MM.1S (cell line): ENCODE data around the gene IL23R.

Experiments
- DNase-seq: peaks from one replicate; pipeline ENCODE4 v3.0.0-alpha.2; 2015
- H2AFZ ChIP-seq: fragments of 300-600 bp; sonication (generic); 2 replicates; pipeline ENCODE4 v1.6.0; 2016; ENCODE audit warnings: antibody characterized with exemption, low read length
- H3F3A ChIP-seq: fragments of 300-600 bp; sonication (generic); 2 replicates; pipeline ENCODE4 v1.6.1; 2016; ENCODE audit warnings: mild to moderate bottlenecking, antibody characterized with exemption, low read length, moderate library complexity, mixed read lengths; ENCODE audit not compliant: insufficient read depth
- H3K27ac ChIP-seq: fragments of 300-600 bp; sonication (generic); 2 replicates; pipeline ENCODE4 v1.5.1; 2016; ENCODE audit warnings: mild to moderate bottlenecking, low read length
- H3K27me3 ChIP-seq: fragments of 300-600 bp; sonication (generic); replicated peaks from 2 replicates; pipeline ENCODE4 v1.6.0; 2016; ENCODE audit warnings: low read length; ENCODE audit not compliant: insufficient read depth
- H3K36me3 ChIP-seq: fragments of 300-600 bp; sonication (generic); replicated peaks from 2 replicates; pipeline ENCODE4 v1.6.1; 2016; ENCODE audit warnings: mild to moderate bottlenecking, low read length, mixed read lengths; ENCODE audit not compliant: insufficient read depth
- H3K4me1 ChIP-seq: fragments of 300-600 bp; sonication (generic); 2 replicates; pipeline ENCODE4 v1.6.1; 2016; ENCODE audit warnings: low read length, mixed read lengths
- H3K4me2 ChIP-seq: fragments of 300-600 bp; sonication (generic); 2 replicates; pipeline ENCODE4 v1.6.0; 2016; ENCODE audit warnings: low read depth, low read length
- H3K4me3 ChIP-seq: fragments of 300-600 bp; sonication (generic); 2 replicates; pipeline ENCODE4 v1.5.1; 2016; ENCODE audit warnings: low read length, mixed read lengths
- H3K79me2 ChIP-seq: fragments of 300-600 bp; sonication (generic); 2 replicates; pipeline ENCODE4 v1.6.1; 2016; ENCODE audit warnings: mixed run types, low read length, mixed read lengths
- H3K9ac ChIP-seq: fragments of 300-600 bp; sonication (generic); 2 replicates; pipeline ENCODE4 v1.6.1; 2016; ENCODE audit warnings: low read length, mixed read lengths
- H3K9me2 ChIP-seq: fragments of 300-600 bp; sonication (generic); replicated peaks from 2 replicates; pipeline ENCODE4 v1.6.1; 2016; ENCODE audit warnings: mild to moderate bottlenecking, low read length, mixed read lengths; ENCODE audit not compliant: insufficient read depth
- H3K9me3 ChIP-seq: fragments of 300-600 bp; sonication (generic); replicated peaks from 2 replicates; pipeline ENCODE4 v1.6.1; 2016; ENCODE audit warnings: mild to moderate bottlenecking, low read length, mixed read lengths; ENCODE audit not compliant: insufficient read depth
- H4K20me1 ChIP-seq: fragments of 300-600 bp; sonication (generic); 2 replicates; pipeline ENCODE4 v1.6.1; 2016; ENCODE audit warnings: mild to moderate bottlenecking, low read length, moderate library complexity, mixed read lengths; ENCODE audit not compliant: insufficient read depth
- EZH2 ChIP-seq: fragments of 300-600 bp; sonication (generic); optimal IDR thresholded peaks from 2 replicates; pipeline ENCODE3; 2017; ENCODE audit warnings: low read depth, mild to moderate bottlenecking, antibody characterized with exemption, low read length, mixed read lengths
- EZH2phosphoT487 ChIP-seq: fragments of 300-600 bp; sonication (generic); IDR thresholded peaks from 2 replicates; pipeline ENCODE4 v1.6.1; 2018; ENCODE audit warnings: antibody characterized with exemption, low read length
- TF ChIP-seq, protein P1 (sequence below): fragments of 300-600 bp; sonication (generic); IDR thresholded peaks from 2 replicates; pipeline ENCODE4 v1.5.1; 2016; ENCODE audit warnings: antibody characterized with exemption, low read length, mixed read lengths

IL23R gene

DNA sequence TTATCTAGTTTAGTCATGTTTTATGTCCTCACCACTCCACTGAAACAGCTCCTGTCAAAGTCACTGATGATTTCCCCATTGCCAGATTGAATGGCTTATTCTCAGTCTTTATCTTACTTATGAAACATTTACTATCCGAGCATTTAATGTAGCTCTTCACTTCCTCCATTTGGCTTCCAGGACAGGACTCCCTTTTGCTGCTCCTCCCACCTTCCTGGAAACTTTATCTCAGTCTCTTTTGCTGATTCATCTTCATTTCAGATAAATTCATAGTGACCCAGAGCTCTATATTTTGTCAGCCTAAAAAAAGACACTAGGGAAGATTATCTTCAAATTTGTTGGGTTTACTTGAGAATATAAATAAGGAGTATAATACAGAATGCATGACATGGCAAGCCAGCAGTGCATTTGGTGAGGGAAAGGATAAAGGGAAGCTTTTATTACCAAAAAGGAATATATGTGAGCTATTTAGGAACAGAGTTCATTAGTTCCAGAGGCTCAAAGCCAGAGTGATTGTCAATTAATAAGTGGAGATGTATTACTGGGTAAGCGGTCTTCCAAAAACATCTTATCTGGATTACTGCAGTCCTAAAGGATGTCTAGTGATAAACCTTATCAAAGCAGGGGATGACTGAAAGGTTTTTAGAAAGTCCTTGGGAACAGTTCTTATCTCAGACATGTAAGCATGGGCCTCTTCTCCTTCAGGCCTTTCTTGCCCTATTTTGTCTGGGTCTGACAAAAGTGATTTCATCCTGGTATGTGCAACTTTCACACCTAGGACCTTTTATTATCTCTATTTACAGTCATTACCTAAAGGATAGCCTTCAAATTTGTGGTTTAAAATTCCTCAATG, 25.6 kb downstream of the IL23R start:
- no peaks in the 10 kb centered on the region for H3F3A ChIP-seq
- no peaks in the 10 kb centered on the region for H3K9me3 ChIP-seq
- H3K27ac ChIP-seq, result no peak overlapping the region
- H2AFZ ChIP-seq, result no peak overlapping the region
- H3K9ac ChIP-seq, result no peak overlapping the region
- TF ChIP-seq EZH2 (no peak), EZH2phosphoT487 (no peak)
- TF ChIP-seq, protein P1, sequence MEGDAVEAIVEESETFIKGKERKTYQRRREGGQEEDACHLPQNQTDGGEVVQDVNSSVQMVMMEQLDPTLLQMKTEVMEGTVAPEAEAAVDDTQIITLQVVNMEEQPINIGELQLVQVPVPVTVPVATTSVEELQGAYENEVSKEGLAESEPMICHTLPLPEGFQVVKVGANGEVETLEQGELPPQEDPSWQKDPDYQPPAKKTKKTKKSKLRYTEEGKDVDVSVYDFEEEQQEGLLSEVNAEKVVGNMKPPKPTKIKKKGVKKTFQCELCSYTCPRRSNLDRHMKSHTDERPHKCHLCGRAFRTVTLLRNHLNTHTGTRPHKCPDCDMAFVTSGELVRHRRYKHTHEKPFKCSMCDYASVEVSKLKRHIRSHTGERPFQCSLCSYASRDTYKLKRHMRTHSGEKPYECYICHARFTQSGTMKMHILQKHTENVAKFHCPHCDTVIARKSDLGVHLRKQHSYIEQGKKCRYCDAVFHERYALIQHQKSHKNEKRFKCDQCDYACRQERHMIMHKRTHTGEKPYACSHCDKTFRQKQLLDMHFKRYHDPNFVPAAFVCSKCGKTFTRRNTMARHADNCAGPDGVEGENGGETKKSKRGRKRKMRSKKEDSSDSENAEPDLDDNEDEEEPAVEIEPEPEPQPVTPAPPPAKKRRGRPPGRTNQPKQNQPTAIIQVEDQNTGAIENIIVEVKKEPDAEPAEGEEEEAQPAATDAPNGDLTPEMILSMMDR, result no peak
- no peaks in the 10 kb centered on the region for H3K27me3 ChIP-seq
- no peaks in the 10 kb centered on the region for H3K9me2 ChIP-seq
- no peaks in the 10 kb centered on the region for H3K36me3 ChIP-seq
- H4K20me1 ChIP-seq, result no peaks in the 10 kb centered on the region
- DNase-seq, result no peak
- H3K4me3 ChIP-seq, result no peak overlapping the region
- H3K79me2 ChIP-seq, result no peaks in the 10 kb centered on the region
- H3K4me2 ChIP-seq, result no peak overlapping the region
- H3K4me1 ChIP-seq, result no peaks in the 10 kb centered on the region

DNA sequence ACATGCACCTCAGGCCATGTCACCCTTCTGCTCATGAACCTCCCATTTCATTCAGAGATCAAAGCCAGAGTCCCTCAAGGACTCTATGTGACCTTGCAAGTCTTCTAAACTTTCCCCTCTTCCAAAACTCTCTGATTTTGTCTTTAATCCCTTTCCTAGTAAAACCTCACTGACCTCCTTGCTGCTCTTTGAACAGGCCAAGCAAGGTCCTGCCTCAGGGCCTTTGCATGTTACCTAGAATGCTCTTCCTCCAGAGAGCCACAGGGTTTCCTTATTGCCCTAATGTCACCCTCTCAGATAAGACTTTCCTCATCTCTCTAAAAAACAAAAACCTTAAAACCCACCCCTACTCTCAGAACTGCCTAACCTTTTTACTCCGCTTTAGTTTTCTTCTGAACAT, 26.6 kb downstream of the IL23R start:
- no peaks in the 10 kb centered on the region for H3K79me2 ChIP-seq
- TF ChIP-seq, protein P1, result no peak
- TF ChIP-seq EZH2phosphoT487 (no peak), EZH2 (no peak)
- H3K9ac ChIP-seq, result no peak overlapping the region
- no peak for DNase-seq
- H3K4me2 ChIP-seq, result no peak overlapping the region
- no peaks in the 10 kb centered on the region for H3K9me2 ChIP-seq
- no peak overlapping the region for H3K27ac ChIP-seq
- no peaks in the 10 kb centered on the region for H3K4me1 ChIP-seq
- H2AFZ ChIP-seq, result no peak overlapping the region
- no peaks in the 10 kb centered on the region for H3K9me3 ChIP-seq
- no peak overlapping the region for H3K4me3 ChIP-seq
- no peaks in the 10 kb centered on the region for H3K36me3 ChIP-seq
- no peaks in the 10 kb centered on the region for H3K27me3 ChIP-seq
- no peaks in the 10 kb centered on the region for H3F3A ChIP-seq
- no peaks in the 10 kb centered on the region for H4K20me1 ChIP-seq

DNA sequence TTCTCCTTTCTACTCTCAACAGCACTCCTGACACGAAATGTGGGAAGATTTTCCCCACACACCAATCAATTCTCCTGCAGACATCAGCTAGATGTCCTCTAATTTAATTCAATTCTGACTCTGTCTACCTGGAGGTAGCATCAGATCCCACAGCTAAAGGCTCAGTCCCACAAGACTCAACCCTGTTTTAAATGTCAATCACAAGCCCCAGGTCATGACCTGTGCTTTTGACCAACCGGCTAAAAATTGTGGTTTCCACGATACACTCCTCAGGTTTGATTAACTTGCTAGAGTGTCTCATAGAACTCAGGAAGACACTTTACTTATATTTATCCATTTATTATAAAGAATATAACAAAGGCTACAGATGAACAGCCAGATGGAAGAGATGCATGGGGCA, 27.4 kb downstream of the IL23R start:
- H3K4me2 ChIP-seq, result no peak overlapping the region
- no peak for TF ChIP-seq EZH2phosphoT487
- TF ChIP-seq, protein P1, result no peak
- TF ChIP-seq EZH2, result no peak

More for the DNA sequence above, 27.4 kb downstream of the IL23R start:
- Histone ChIP-seq H3F3A (no peaks in the 10 kb centered on the region), H4K20me1 (no peaks in the 10 kb centered on the region), H3K27ac (no peak overlapping the region), H3K27me3 (no peaks in the 10 kb centered on the region), H2AFZ (no peak overlapping the region), H3K9ac (no peak overlapping the region), H3K4me1 (no peaks in the 10 kb centered on the region), H3K36me3 (no peaks in the 10 kb centered on the region), H3K4me3 (no peak overlapping the region), H3K9me3 (no peaks in the 10 kb centered on the region), H3K9me2 (no peaks in the 10 kb centered on the region), H3K79me2 (no peaks in the 10 kb centered on the region)
- DNase-seq, result no peak
